Activated T-cell treated with anti-CD3 and anti-CD28 coated beads, Interleukin-2, amount 50 U/mL, for 4 hours (primary cell): ENCODE measurements around the gene CGB5. TPM values are rescaled to one million over a fixed set of nuclear protein-coding genes. Genes with fewer than 3 reads are reported as not detected.
"Not testable (repeated sequence)": the region's sequence is repeated elsewhere in the genome, so short reads cannot be mapped to it uniquely, and the experiment has no call there.

Experiments
- ATAC-seq, 2 donors: fragments of 200-7000 bp; cut with Tn5 transposase; one replicate each; pipeline ENCODE4 v1.10.0; 2021
- DNase-seq: peaks from one replicate; pipeline ENCODE4 v3.0.0-alpha.2; 2020
- H3K27me3 Mint-ChIP-seq: one replicate; pipeline ENCODE4 v1.8.0; 2021; ENCODE audit warnings: low read depth, mixed read lengths
- H3K36me3 Mint-ChIP-seq: one replicate; pipeline ENCODE4 v1.8.0; 2022; ENCODE audit warnings: mixed read lengths; ENCODE audit not compliant: insufficient read depth
- H3K4me1 Mint-ChIP-seq: one replicate; pipeline ENCODE4 v1.8.0; 2021; ENCODE audit warnings: low read depth, mixed read lengths
- H3K4me3 Mint-ChIP-seq: one replicate; pipeline ENCODE4 v1.8.0; 2021; ENCODE audit warnings: mild to moderate bottlenecking, moderate library complexity, mixed read lengths
- H3K9me3 Mint-ChIP-seq: one replicate; pipeline ENCODE4 v1.8.0; 2021; ENCODE audit warnings: mixed read lengths
- total RNA-seq, 3 donors: library from RNA; stranded (reverse); gene quantifications; one replicate each; pipeline ENCODE4 v1.2.1, GENCODE V29; 2021

CGB5 gene
- total RNA-seq, 3 donors from 2014 or later, result not detected

DNA sequence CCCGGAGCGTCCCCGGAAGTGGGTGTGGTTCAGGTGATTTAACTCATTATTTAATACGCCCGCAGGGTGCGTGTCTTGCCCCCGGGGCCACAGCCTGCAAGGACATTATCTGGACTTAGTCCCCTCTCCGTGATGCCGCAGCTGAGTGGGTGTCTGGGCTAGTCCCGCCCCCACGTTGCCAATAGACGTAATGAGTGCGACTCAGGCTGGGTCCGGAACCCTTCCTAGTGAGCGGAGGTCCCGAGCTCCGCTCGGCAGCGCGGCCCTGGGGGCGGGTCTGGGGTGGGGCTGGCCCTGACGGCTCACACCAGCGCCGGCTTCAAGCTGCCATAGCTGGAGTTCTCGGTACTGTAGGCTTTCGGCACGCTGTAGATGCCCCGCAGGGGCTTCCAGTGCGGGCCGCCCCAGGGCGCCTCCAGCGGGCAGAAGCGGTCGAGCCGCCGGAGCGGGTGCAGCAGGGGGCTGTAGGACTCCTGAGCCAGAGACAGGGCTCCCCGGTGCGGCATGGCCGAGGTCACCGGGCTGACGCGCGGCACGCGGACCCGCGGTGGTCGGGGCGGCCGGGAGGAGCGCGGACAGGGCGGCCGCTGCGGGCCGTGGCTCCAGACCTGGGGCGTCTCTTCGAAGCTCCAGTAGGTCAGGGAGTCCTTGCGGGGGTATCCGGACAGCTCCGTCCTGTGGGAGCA lies 25.8 kb upstream of the CGB5 start:
- Mint-ChIP-seq H3K4me1 (peaks cover 18% of the 10 kb centered on the region), H3K36me3 (peaks cover 5% of the 10 kb centered on the region), H3K9me3 (no peaks in the 10 kb centered on the region), H3K4me3 (peak overlapping the region; percentile 77), H3K27me3 (peaks cover 3% of the 10 kb centered on the region)
- ATAC-seq (peak; percentile 85 to 88), DNase-seq (peak; percentile 57)

DNA sequence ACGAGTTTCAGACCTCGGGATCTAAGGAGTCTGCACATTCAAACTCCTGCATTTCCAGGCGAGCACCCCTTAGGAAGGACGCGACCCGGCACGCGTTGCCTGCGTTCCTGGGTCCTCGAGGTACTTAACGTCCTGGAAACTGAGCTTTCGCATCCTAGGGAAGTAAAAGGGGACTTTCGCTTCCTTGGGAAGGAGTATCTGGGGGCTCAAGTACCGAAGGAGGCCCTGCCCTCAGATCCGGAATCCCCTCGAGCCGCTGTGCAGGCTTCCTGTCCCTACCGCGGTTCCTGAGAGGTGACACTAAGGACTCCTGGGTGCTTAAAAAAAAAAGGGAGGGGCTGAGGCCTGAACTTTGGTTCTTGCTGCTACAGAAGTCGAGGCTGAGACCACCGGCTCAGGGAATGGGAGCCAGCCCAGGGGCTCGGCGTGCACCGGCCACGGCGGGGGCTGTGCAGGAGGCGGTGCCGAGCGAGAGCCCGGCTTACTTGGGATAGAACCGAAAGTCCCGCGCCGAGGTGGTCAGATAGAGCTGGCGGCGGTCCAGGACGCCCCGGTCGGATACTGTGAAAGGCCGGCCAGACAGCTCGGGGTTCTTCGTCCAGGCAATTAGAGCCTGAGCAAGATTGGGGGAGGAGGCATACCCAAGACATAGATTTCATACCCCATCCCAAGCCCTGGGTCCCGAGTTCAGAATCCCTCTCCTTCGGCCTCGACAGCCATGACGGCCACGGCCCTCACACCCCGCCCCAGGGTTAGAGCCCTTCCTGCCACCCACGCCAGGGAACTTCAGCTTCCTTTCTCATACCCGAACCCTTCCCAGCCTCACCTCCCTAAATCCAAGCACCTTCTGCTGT lies 25.0 kb upstream of the CGB5 start:
- H3K27me3 Mint-ChIP-seq, ATAC-seq, H3K9me3 Mint-ChIP-seq, H3K36me3 Mint-ChIP-seq, DNase-seq: not testable (repeated sequence)
- peak overlapping the region; percentile 77 for H3K4me3 Mint-ChIP-seq
- peaks cover 18% of the 10 kb centered on the region for H3K4me1 Mint-ChIP-seq

GRCh38 chr19:49019242-49019932 lies 24.3 kb upstream of the CGB5 start:
- peak; percentile 38 to 59 for ATAC-seq
- H3K4me3 Mint-ChIP-seq, result peak overlapping the region; percentile 77
- no peaks in the 10 kb centered on the region for H3K9me3 Mint-ChIP-seq
- H3K4me1 Mint-ChIP-seq, result peaks cover 18% of the 10 kb centered on the region
- H3K27me3 Mint-ChIP-seq, result peaks cover 3% of the 10 kb centered on the region
- peak; percentile 65 for DNase-seq
- peaks cover 2% of the 10 kb centered on the region for H3K36me3 Mint-ChIP-seq

GRCh38 chr19:49020342-49020741 lies 23.3 kb upstream of the CGB5 start:
- Mint-ChIP-seq H3K27me3 (peaks cover 3% of the 10 kb centered on the region), H3K36me3 (peaks cover 2% of the 10 kb centered on the region), H3K4me1 (peaks cover 18% of the 10 kb centered on the region), H3K9me3 (no peaks in the 10 kb centered on the region), H3K4me3 (no peak overlapping the region)
- no peak for ATAC-seq
- DNase-seq, result no peak

DNA sequence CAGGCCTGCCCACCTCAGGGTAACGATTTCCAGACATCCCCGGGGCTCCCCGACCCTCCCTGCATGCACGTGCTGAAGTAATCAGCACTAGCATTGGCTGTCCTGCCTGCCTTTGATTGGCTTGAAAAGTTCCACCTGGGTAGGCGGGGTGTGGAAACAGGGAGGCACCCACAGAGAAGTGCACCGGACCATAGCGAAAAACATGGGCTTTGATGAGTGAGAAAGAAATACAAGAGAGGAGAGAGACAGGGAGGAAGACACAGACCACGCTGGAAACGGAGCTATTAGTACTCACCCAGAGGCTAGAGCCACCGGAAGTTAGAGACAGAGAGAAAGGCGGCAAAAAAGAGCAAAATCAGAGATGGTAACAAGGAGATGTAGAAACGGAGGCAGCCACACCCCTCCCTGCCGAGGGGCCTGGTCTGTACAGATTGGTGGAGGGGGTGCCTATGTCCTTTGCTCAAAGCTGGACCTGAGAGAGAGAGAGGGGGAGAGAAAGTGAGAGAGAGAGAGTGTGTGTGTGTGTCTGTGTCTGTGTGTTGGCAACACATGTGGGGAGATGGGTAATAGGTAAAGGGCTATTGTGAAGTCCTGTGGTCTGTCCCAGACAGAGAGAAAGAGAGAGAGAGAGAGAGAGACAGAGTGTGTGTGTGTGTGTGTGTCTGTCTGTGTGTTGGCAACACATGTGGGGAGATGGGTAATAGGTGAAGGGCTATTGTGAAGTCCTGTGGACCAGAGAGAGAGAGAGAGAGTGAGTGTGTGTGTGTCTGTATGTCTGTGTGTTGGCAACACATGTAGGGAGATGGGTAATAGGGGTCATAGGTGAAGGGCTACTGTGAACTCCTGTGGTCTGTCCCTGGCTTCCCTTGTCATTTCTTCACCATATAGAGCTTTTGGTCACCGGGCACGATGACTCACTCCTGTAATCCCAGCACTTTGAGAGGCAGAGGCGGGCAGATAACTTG lies 22.4 kb upstream of the CGB5 start:
- DNase-seq, result no peak
- H3K27me3 Mint-ChIP-seq, result peaks cover 3% of the 10 kb centered on the region
- ATAC-seq, result no peak
- no peak overlapping the region for H3K4me3 Mint-ChIP-seq
- H3K9me3 Mint-ChIP-seq, result no peaks in the 10 kb centered on the region
- no peaks in the 10 kb centered on the region for H3K36me3 Mint-ChIP-seq
- H3K4me1 Mint-ChIP-seq, result peaks cover 18% of the 10 kb centered on the region

DNA sequence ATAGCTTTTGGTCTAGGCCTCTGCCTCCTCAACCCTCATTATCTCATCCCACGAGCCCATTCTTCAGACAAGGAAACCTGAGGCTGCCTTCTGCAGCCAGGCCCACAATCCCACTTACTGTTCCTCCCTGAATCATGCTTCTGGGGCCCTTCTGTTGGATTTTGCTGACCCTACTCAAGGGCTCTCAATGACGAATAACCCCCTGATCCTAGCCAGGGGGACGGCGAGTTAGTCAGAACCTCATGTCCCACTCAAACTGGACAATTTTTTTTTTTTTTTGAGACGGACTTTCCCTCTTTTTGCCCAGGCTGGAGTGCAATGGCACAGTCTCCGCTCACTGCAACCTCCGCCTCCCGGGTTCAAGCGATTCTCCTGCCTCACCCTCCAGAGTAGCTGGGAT lies 21.5 kb upstream of the CGB5 start:
- peaks cover 18% of the 10 kb centered on the region for H3K4me1 Mint-ChIP-seq
- no peaks in the 10 kb centered on the region for H3K9me3 Mint-ChIP-seq
- no peak overlapping the region for H3K4me3 Mint-ChIP-seq
- H3K36me3 Mint-ChIP-seq, result no peaks in the 10 kb centered on the region
- peaks cover 3% of the 10 kb centered on the region for H3K27me3 Mint-ChIP-seq
- DNase-seq (no peak), ATAC-seq (no peak)

DNA sequence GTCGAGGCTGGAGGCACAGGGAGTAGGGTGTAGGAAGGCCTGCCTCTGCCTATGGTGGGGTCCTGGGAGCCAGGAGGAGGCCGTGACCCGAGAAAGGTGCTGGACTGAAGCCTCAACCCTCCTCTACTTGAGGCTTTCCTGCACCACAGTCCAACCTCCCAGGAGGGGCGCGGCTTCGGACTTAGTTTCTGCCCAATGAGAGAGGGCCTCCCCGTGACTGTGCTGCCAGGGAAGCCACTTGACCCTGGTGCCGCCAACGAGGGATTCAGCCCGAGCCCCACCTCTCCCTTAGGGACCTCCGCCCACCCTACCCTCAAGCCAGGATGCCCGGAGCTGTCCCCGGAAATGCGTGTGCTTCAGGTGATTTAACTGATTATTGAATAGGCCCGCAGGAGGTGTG lies 19.4 kb upstream of the CGB5 start, which contains the start of gene CGB3:
TSS of gene CGB3 (minus strand) at position 101 of the 400 bp plus-strand sequence. CDS start 362 bp downstream, outside the sequence.
- not testable (repeated sequence) for H3K36me3 Mint-ChIP-seq, H3K27me3 Mint-ChIP-seq, H3K9me3 Mint-ChIP-seq, DNase-seq, H3K4me3 Mint-ChIP-seq, ATAC-seq, H3K4me1 Mint-ChIP-seq

DNA sequence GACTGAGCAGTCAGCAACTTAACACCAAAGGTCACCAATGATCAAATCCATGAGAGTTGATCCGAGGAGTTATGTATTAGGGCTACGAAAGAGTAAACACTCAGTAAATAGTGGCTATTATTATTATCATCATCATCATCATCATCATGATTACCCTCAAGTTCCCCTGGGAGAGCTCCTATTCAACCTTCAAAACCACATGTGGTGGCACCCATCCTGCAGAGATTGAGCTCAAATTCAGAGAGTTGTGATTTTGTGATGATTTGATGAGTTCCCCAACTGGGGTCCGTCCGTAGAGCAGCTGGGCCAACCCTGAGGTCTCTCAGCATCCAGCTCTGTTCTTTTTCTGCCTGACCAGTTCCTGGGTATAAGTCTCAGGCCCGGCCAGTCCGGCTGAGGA lies 18.6 kb upstream of the CGB5 start:
- H3K36me3 Mint-ChIP-seq, ATAC-seq, H3K27me3 Mint-ChIP-seq, H3K4me3 Mint-ChIP-seq, H3K9me3 Mint-ChIP-seq, H3K4me1 Mint-ChIP-seq, DNase-seq: not testable (repeated sequence)

DNA sequence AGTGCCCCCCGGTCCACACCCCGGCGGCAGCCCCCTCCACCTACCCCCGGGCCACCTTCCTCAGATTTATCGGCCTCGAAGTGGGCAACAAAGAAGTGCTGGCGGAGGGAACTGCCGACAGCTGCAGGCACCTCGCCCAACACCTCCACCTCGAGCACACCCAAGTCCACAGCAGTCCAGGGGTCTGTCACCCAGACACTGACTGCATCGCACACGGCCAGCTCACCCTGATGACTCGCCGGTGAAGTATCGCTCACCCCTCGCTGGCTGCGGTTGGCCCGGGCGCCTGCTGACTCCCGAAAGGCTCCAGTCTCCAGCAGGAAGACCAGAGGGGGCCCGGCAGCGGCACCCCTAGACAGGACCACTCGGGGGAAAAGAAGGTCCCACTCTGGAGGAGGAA lies 18.0 kb upstream of the CGB5 start:
- not testable (repeated sequence) for ATAC-seq, H3K4me1 Mint-ChIP-seq, H3K27me3 Mint-ChIP-seq, H3K4me3 Mint-ChIP-seq, H3K36me3 Mint-ChIP-seq, DNase-seq, H3K9me3 Mint-ChIP-seq

DNA sequence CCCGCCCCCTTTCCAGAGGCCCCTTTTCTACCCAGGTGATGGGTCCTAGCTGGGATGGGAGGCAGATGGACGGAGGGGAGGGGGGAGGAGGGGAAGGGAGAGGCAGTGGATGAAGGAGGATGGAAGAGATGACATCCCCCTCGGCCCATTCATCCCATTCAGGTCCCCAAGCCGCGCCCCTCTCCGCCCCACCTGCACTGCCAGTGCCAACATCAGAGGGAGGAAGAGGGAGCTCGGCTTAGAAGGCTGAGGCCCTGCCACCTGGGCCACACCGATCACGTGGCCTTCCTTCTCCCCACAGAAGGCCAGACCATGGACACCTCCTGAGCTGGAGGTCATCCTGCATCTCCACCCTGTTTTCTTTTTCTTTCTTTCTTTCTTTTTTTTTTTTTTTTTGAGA lies 15.0 kb upstream of the CGB5 start:
- ATAC-seq, H3K36me3 Mint-ChIP-seq, H3K9me3 Mint-ChIP-seq, H3K27me3 Mint-ChIP-seq, DNase-seq, H3K4me1 Mint-ChIP-seq, H3K4me3 Mint-ChIP-seq: not testable (repeated sequence)

DNA sequence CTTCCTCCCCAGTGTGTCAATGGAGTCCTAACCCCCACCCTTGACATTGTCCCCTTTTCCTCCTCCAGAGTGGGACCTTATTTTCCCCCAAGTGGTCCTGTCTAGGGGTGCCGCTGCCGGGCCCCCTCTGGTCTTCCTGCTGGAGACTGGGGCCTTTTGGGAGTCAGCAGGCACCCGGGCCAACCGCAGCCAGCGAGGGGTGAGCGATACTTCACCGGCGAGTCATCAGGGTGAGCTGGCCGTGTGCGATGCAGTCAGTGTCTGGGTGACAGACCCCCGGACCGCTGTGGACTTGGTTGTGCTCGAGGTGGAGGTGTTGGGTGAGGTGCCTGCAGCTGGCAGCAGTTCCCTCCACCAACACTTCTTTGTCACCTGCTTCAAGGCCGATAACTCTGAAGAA lies 13.9 kb upstream of the CGB5 start:
- H3K4me1 Mint-ChIP-seq, H3K36me3 Mint-ChIP-seq, ATAC-seq, H3K9me3 Mint-ChIP-seq, H3K4me3 Mint-ChIP-seq, H3K27me3 Mint-ChIP-seq, DNase-seq: not testable (repeated sequence)

GRCh38 chr19:49030323-49030722 lies 13.3 kb upstream of the CGB5 start:
- not testable (repeated sequence) for ATAC-seq, DNase-seq, H3K27me3 Mint-ChIP-seq, H3K36me3 Mint-ChIP-seq, H3K4me3 Mint-ChIP-seq, H3K9me3 Mint-ChIP-seq, H3K4me1 Mint-ChIP-seq

GRCh38 chr19:49031642-49032301 lies 11.9 kb upstream of the CGB5 start, which contains the start of gene CGB2:
Gene CGB2 (plus strand): TSS chr19:49031890. CDS start chr19:49032096, 206 bp downstream.
- not testable (repeated sequence) for H3K9me3 Mint-ChIP-seq, H3K36me3 Mint-ChIP-seq, H3K4me3 Mint-ChIP-seq, H3K4me1 Mint-ChIP-seq, H3K27me3 Mint-ChIP-seq
- DNase-seq (peak; percentile 70), ATAC-seq (peak; percentile 78 to 94)
